ENCODE measurements around the gene IGDCC3. TPM values are rescaled to one million over a fixed set of nuclear protein-coding genes. Genes with fewer than 3 reads are reported as not detected.

The IGDCC3 gene
- total and polyA plus RNA-seq, 10 of the 15 experiments (the other 5 are each of a cell fraction or from before 2014, with no cell fraction given) = 0.10 to 0.20 (median 0.15) TPM; not detected in 7

GRCh38 chr15:65410972-65411371, 33.2 kb upstream of the IGDCC3 start:
- TSS peak; percentile 75 for BruUV-seq (replicated peaks)
- Histone ChIP-seq H3K9ac (ENCODE audit: control insufficient read depth, insufficient read depth, low read length) (no peak overlapping the region), H2AFZ (ENCODE audit: control insufficient read depth, low read depth, low read length) (no peak overlapping the region), H3K79me2 (ENCODE audit: control insufficient read depth, insufficient read depth, low read length) (no peaks in the 10 kb centered on the region), H3K27me3 (replicated peaks in 1 of 2; ENCODE audit: control insufficient read depth in 2 of 2, insufficient read depth in 2 of 2, low read length in 1 of 2) (no peaks in the 10 kb centered on the region), H4K20me1 (ENCODE audit: control insufficient read depth, insufficient read depth) (no peaks in the 10 kb centered on the region), H3K9me3 (replicated peaks; ENCODE audit: control insufficient read depth, insufficient read depth, low read length) (no peaks in the 10 kb centered on the region), H3K36me3 (ENCODE audit: control insufficient read depth in 2 of 2, insufficient read depth in 2 of 2, low read length in 1 of 2) (no peaks in the 10 kb centered on the region), H3K4me1 (ENCODE audit: control insufficient read depth, insufficient read depth, low read length) (peaks cover 24% of the 10 kb centered on the region), H3K4me2 (ENCODE audit: control insufficient read depth, insufficient read depth) (no peak overlapping the region), H3K4me3 (no peak overlapping the region), H3K27ac (ENCODE audit: control insufficient read depth, insufficient read depth) (no peak overlapping the region)
- in situ Hi-C loops (cut with MboI) = no loop called here
- RAD21 ChIA-PET (ENCODE audit: unreplicated experiment) = no interaction called here
- CTCF ChIA-PET = interaction anchor here (1.0 to 1.3 kb wide), 2 partner anchors 12 to 16 kb away, joined by 3 to 5 read pairs; no protein-coding TSS in a partner anchor
- SMC1A ChIA-PET (ENCODE audit: uncharacterized antibody, unreplicated experiment) = interaction anchor here (5.4 kb wide), 1 partner anchor 10 kb away, joined by 38 read pairs; the partner anchor contains the start of gene IGDCC4
- POLR2A ChIA-PET = interaction anchor here (3.5 kb wide), 1 partner anchor 10 kb away, joined by 14 read pairs; the partner anchor contains the start of gene IGDCC4
- 50% methylated on average over 10 of the region's 10 CpGs for WGBS (ENCODE audit: insufficient coverage, insufficient replicate concordance, low lambda C conversion rate, missing lambda C conversion rate)
- peak; percentile 16 for ATAC-seq
- intact Hi-C loops (cut with micrococcal nuclease; ENCODE audit: unreplicated experiment) = no loop called here
- no peak for FAIRE-seq
- no peak for DNase-seq (ENCODE audit: low read depth, low spot score)
- no peak for TF ChIP-seq ZBTB4 (CRISPR knock-in tag; IDR thresholded peaks at IDR 0.05)
- no peak for TF ChIP-seq HDAC6 (IDR thresholded peaks at IDR 0.05; ENCODE audit: unreplicated experiment)
- no peak for TF ChIP-seq PML (IDR thresholded peaks at IDR 0.05; ENCODE audit: low read length)
- no peak for TF ChIP-seq EGR1 (IDR thresholded peaks at IDR 0.05; ENCODE audit: borderline replicate concordance in 1 of 2, low read depth in 2 of 2, low read length in 2 of 2)
- TF ChIP-seq TAF1 (IDR thresholded peaks at IDR 0.05; ENCODE audit: borderline replicate concordance, low read depth, low read length) = no peak
- no peak for TF ChIP-seq ETV6 (conservative IDR thresholded peaks at IDR 0.05 in 1 of 2, IDR thresholded peaks at IDR 0.05 in 1 of 2; ENCODE audit: borderline replicate concordance in 1 of 2, low read depth in 1 of 2)
- no peak for TF ChIP-seq SKIL (IDR thresholded peaks at IDR 0.05; ENCODE audit: low read depth, poor library complexity, severe bottlenecking)
- no peak for TF ChIP-seq CREM (IDR thresholded peaks at IDR 0.05; ENCODE audit: low read depth)
- no peak for TF ChIP-seq CREB1 (IDR thresholded peaks at IDR 0.05; ENCODE audit: low read depth)
- TF ChIP-seq SRF (IDR thresholded peaks at IDR 0.05; ENCODE audit: low read depth in 2 of 2, low read length in 2 of 2) = no peak
- TF ChIP-seq TCF7 (IDR thresholded peaks at IDR 0.05; ENCODE audit: borderline replicate concordance) = no peak
- no peak for TF ChIP-seq ZNF687 (IDR thresholded peaks at IDR 0.05)
